Measurements from ENCODE around the gene SLC12A5. TPM values are rescaled to one million over a fixed set of nuclear protein-coding genes. Genes with fewer than 3 reads are reported as not detected.
"Not testable (repeated sequence)": the region's sequence is repeated elsewhere in the genome, so short reads cannot be mapped to it uniquely, and the experiment has no call there.

Gene SLC12A5
- polyA plus RNA-seq, 3 donors: not detected

- Histone ChIP-seq H3K4me1 (ENCODE audit: control insufficient read depth in 1 of 2, insufficient read depth in 2 of 2, low read length in 2 of 2) (peaks cover 61 to 73% of the 10 kb centered on the region in 2 donors), H3K27me3 (ENCODE audit: control insufficient read depth in 2 of 2, insufficient read depth in 2 of 2, low read length in 2 of 2) (peaks cover 4 to 27% of the 10 kb centered on the region in 2 donors), H4K20me1 (ENCODE audit: insufficient read depth, low read length) (no peaks in the 10 kb centered on the region), H3K4me3 (replicated peaks in 1 of 3; ENCODE audit: low read depth in 2 of 3, low read length in 3 of 3) (no peak overlapping the region), H3K9me3 (replicated peaks in 1 of 2; ENCODE audit: control insufficient read depth in 1 of 2, insufficient read depth in 1 of 2, low read length in 2 of 2) (no peaks in the 10 kb centered on the region), H3K27ac (ENCODE audit: low read depth in 1 of 2, low read length in 2 of 2) (no peak overlapping the region), H2AFZ (ENCODE audit: insufficient read depth, low read depth, low read length, poor library complexity, severe bottlenecking) (no peak overlapping the region), H3K9ac (ENCODE audit: insufficient read depth, low read length, poor library complexity, severe bottlenecking) (no peak overlapping the region), H3K4me2 (replicated peaks; ENCODE audit: extremely low read depth, low read length, poor library complexity, severe bottlenecking) (no peak overlapping the region), H3K36me3 (replicated peaks in 1 of 2; ENCODE audit: control insufficient read depth in 1 of 2, insufficient read depth in 2 of 2, low read length in 2 of 2) (no peaks in the 10 kb centered on the region), H3K79me2 (ENCODE audit: insufficient read depth, low read length) (no peaks in the 10 kb centered on the region)
- Mint-ChIP-seq H3K4me1 (peaks cover 60% of the 10 kb centered on the region), H3K4me3 (peak overlapping the region in 1 of 2 donors; percentile 53), H3K36me3 (peaks cover 5 to 9% of the 10 kb centered on the region in 2 donors), H3K9me3 (peaks cover 0 to 6% (median 2%) of the 10 kb centered on the region in 7 donors), H3K27ac (peak overlapping the region in 3 of 7 donors; percentile 25 to 69 (median 49)), H3K27me3 (ENCODE audit: low read depth in 3 of 3) (peaks cover 19 to 49% (median 37%) of the 10 kb centered on the region in 3 donors)
- WGBS (ENCODE audit: insufficient coverage): 82% methylated on average over 8 of the region's 9 CpGs
- TF ChIP-seq, protein P1, sequence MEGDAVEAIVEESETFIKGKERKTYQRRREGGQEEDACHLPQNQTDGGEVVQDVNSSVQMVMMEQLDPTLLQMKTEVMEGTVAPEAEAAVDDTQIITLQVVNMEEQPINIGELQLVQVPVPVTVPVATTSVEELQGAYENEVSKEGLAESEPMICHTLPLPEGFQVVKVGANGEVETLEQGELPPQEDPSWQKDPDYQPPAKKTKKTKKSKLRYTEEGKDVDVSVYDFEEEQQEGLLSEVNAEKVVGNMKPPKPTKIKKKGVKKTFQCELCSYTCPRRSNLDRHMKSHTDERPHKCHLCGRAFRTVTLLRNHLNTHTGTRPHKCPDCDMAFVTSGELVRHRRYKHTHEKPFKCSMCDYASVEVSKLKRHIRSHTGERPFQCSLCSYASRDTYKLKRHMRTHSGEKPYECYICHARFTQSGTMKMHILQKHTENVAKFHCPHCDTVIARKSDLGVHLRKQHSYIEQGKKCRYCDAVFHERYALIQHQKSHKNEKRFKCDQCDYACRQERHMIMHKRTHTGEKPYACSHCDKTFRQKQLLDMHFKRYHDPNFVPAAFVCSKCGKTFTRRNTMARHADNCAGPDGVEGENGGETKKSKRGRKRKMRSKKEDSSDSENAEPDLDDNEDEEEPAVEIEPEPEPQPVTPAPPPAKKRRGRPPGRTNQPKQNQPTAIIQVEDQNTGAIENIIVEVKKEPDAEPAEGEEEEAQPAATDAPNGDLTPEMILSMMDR (IDR thresholded peaks at IDR 0.05): no peak
- intact Hi-C loops (cut with micrococcal nuclease): no loop called here
- no peak for DNase-seq
Observed at GRCh38 chr20:45994761-45995493, 34.1 kb upstream of the SLC12A5 start.

- peaks cover 66% of the 10 kb centered on the region for H3K4me1 Mint-ChIP-seq
- H3K27me3 Mint-ChIP-seq (ENCODE audit: low read depth in 3 of 3): peaks cover 15 to 48% (median 34%) of the 10 kb centered on the region in 3 donors
- DNase-seq; H3K9me3 ChIP-seq (replicated peaks in 1 of 2; ENCODE audit: control insufficient read depth in 1 of 2, insufficient read depth in 1 of 2, low read length in 2 of 2); H3K27ac ChIP-seq (ENCODE audit: low read depth in 1 of 2, low read length in 2 of 2); H3K36me3 Mint-ChIP-seq; intact Hi-C loops (cut with micrococcal nuclease); H3K9me3 Mint-ChIP-seq; H3K36me3 ChIP-seq (replicated peaks in 1 of 2; ENCODE audit: control insufficient read depth in 1 of 2, insufficient read depth in 2 of 2, low read length in 2 of 2); H3K9ac ChIP-seq (ENCODE audit: insufficient read depth, low read length, poor library complexity, severe bottlenecking); H3K4me3 ChIP-seq (replicated peaks in 1 of 3; ENCODE audit: low read depth in 2 of 3, low read length in 3 of 3); H3K4me2 ChIP-seq (replicated peaks; ENCODE audit: extremely low read depth, low read length, poor library complexity, severe bottlenecking); H3K79me2 ChIP-seq (ENCODE audit: insufficient read depth, low read length); H4K20me1 ChIP-seq (ENCODE audit: insufficient read depth, low read length); H2AFZ ChIP-seq (ENCODE audit: insufficient read depth, low read depth, low read length, poor library complexity, severe bottlenecking): not testable (repeated sequence)
- WGBS (ENCODE audit: insufficient coverage): no CpG with 5 or more reads among the region's 6 CpGs
- peak overlapping the region in 1 of 2 donors; percentile 67 for H3K4me3 Mint-ChIP-seq
- H3K4me1 ChIP-seq (ENCODE audit: control insufficient read depth in 1 of 2, insufficient read depth in 2 of 2, low read length in 2 of 2): peaks cover 68 to 80% of the 10 kb centered on the region in 2 donors
- H3K27ac Mint-ChIP-seq: peak overlapping the region in 1 of 7 donors; percentile 50
- peaks cover 2 to 24% of the 10 kb centered on the region in 2 donors for H3K27me3 ChIP-seq (ENCODE audit: control insufficient read depth in 2 of 2, insufficient read depth in 2 of 2, low read length in 2 of 2)
Observed at GRCh38 chr20:45995495-45996097, 33.4 kb upstream of the SLC12A5 start.

Data from CD14-positive monocyte (primary cell).